Hepatocyte (in vitro differentiated cells): ENCODE measurements around the gene PKNOX2. TPM values are rescaled to one million over a fixed set of nuclear protein-coding genes. Genes with fewer than 3 reads are reported as not detected.

Source experiments
- DNase-seq: peaks from one replicate; pipeline ENCODE4 v3.0.0-alpha.2; 2016; ENCODE audit warnings: low spot score
- H2AFZ ChIP-seq: fragments of 200-600 bp; sonication (generic); 2 replicates; pipeline ENCODE4 v1.6.0; 2016; ENCODE audit warnings: antibody characterized with exemption, mild to moderate bottlenecking
- H3K27ac ChIP-seq: fragments of 200-600 bp; sonication (generic); 2 replicates; pipeline ENCODE4 v1.5.1; 2016; ENCODE audit warnings: mild to moderate bottlenecking
- H3K27me3 ChIP-seq: fragments of 200-600 bp; sonication (generic); 2 replicates; pipeline ENCODE4 v1.6.1; 2016
- H3K36me3 ChIP-seq: fragments of 200-600 bp; sonication (generic); replicated peaks from 2 replicates; pipeline ENCODE4 v1.5.1; 2016; ENCODE audit warnings: low read depth; ENCODE audit not compliant: insufficient read depth
- H3K4me1 ChIP-seq: fragments of 200-600 bp; sonication (generic); 2 replicates; pipeline ENCODE4 v1.5.1; 2016; ENCODE audit warnings: mild to moderate bottlenecking, moderate library complexity; ENCODE audit not compliant: insufficient read depth
- H3K4me2 ChIP-seq: fragments of 200-600 bp; sonication (generic); 2 replicates; pipeline ENCODE4 v1.6.0; 2016
- H3K4me3 ChIP-seq: fragments of 200-600 bp; sonication (generic); 2 replicates; pipeline ENCODE4 v1.5.1; 2016; ENCODE audit warnings: mild to moderate bottlenecking
- H3K79me2 ChIP-seq: fragments of 200-600 bp; sonication (generic); 2 replicates; pipeline ENCODE4 v1.6.0; 2017; ENCODE audit warnings: mild to moderate bottlenecking
- H3K9me2 ChIP-seq: fragments of 200-600 bp; sonication (generic); replicated peaks from 2 replicates; pipeline ENCODE4 v1.6.0; 2017; ENCODE audit warnings: mild to moderate bottlenecking; ENCODE audit not compliant: insufficient read depth
- H3K9me3 ChIP-seq: fragments of 200-600 bp; sonication (generic); 2 replicates; pipeline ENCODE4 v1.5.1; 2016; ENCODE audit warnings: low read depth, mild to moderate bottlenecking
- H4K20me1 ChIP-seq: fragments of 200-600 bp; sonication (generic); 2 replicates; pipeline ENCODE4 v1.6.0; 2016; ENCODE audit warnings: mild to moderate bottlenecking; ENCODE audit not compliant: insufficient read depth, poor library complexity, severe bottlenecking
- CTCF ChIP-seq: fragments of 200-600 bp; sonication (generic); IDR thresholded peaks from 2 replicates; pipeline ENCODE4 v1.5.1; 2016; ENCODE audit warnings: antibody characterized with exemption, mild to moderate bottlenecking; ENCODE audit not compliant: poor library complexity
- EZH2 ChIP-seq: fragments of 200-600 bp; sonication (generic); IDR thresholded peaks from 2 replicates; pipeline ENCODE4 v1.6.1; 2016; ENCODE audit warnings: antibody characterized with exemption, mild to moderate bottlenecking, borderline replicate concordance
- EZH2phosphoT487 ChIP-seq: fragments of 200-600 bp; sonication (generic); IDR thresholded peaks from one replicate; pipeline ENCODE4 v1.6.1; 2018; ENCODE audit warnings: antibody characterized with exemption, mild to moderate bottlenecking, low read depth, moderate library complexity; ENCODE audit not compliant: unreplicated experiment, severe bottlenecking
- WGBS: methylation state at CpG from one replicate; pipeline ENCODE4 v1.1.6; 2016; ENCODE audit warnings: low lambda C conversion rate; ENCODE audit errors: missing lambda C conversion rate; 5-methylcytosine and 5-hydroxymethylcytosine counted together
- polyA plus RNA-seq: library from polyadenylated mRNA; unstranded; fragments of >200 nt; fragmentation: Nextera tagmentation; extraction: Ambion mirVana; gene quantifications from 2 replicates; pipeline ENCODE4 v1.2.1, GENCODE V29; 2016
- total RNA-seq: library from RNA; depleted of rRNA; stranded (reverse); fragments of >200 nt; gene quantifications from 2 replicates; pipeline ENCODE4 v1.2.3, GENCODE V29; 2014

PKNOX2 gene
- total and polyA plus RNA-seq, 2 experiments from 2014 or later = 3.0 to 3.1 TPM

GRCh38 chr11:125346179-125346530 lies 181.6 kb downstream of the PKNOX2 start:
- Histone ChIP-seq H3K27ac (peak overlapping the region; percentile 48), H3K4me2 (no peak overlapping the region), H3K36me3 (no peaks in the 10 kb centered on the region), H3K4me3 (no peak overlapping the region), H3K79me2 (no peaks in the 10 kb centered on the region), H3K27me3 (no peaks in the 10 kb centered on the region), H2AFZ (no peak overlapping the region), H4K20me1 (no peaks in the 10 kb centered on the region), H3K9me3 (no peaks in the 10 kb centered on the region), H3K9me2 (no peaks in the 10 kb centered on the region), H3K4me1 (peaks cover 19% of the 10 kb centered on the region)
- 42% methylated on average over 6 of the region's 6 CpGs for WGBS
- no peak for DNase-seq
- TF ChIP-seq EZH2 = no peak
- TF ChIP-seq CTCF = no peak
- no peak for TF ChIP-seq EZH2phosphoT487

GRCh38 chr11:125346565-125347260 lies 182.2 kb downstream of the PKNOX2 start:
- no peaks in the 10 kb centered on the region for H3K9me2 ChIP-seq
- WGBS = 83% methylated on average over 8 of the region's 9 CpGs
- H3K79me2 ChIP-seq = no peaks in the 10 kb centered on the region
- H2AFZ ChIP-seq = no peak overlapping the region
- no peak for TF ChIP-seq EZH2phosphoT487
- no peak for TF ChIP-seq EZH2
- TF ChIP-seq CTCF = no peak
- H3K4me1 ChIP-seq = peaks cover 19% of the 10 kb centered on the region
- no peaks in the 10 kb centered on the region for H4K20me1 ChIP-seq
- H3K4me3 ChIP-seq = no peak overlapping the region
- no peaks in the 10 kb centered on the region for H3K36me3 ChIP-seq
- no peaks in the 10 kb centered on the region for H3K27me3 ChIP-seq
- H3K9me3 ChIP-seq = no peaks in the 10 kb centered on the region
- no peak overlapping the region for H3K4me2 ChIP-seq
- peak overlapping the region; percentile 48 for H3K27ac ChIP-seq
- no peak for DNase-seq

DNA sequence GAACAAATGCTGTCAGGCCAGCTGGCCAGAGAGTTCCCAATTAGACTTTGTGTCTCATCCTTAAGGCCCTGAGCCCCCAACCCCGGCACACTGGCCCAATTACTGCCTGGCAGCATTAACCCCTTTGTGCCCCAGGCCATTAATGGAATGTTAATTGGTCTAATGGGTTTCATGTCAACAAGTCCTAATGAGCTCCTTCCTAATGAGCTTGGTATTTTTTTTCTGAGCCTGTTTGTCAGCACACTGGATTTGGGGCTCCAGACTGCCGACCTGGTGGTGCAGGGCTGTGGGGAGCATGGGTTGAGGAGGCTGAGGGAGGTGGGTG lies 182.7 kb downstream of the PKNOX2 start:
- 68% methylated on average over 2 of the region's 2 CpGs for WGBS
- Histone ChIP-seq H3K27me3 (no peaks in the 10 kb centered on the region), H3K79me2 (no peaks in the 10 kb centered on the region), H3K9me3 (no peaks in the 10 kb centered on the region), H3K4me3 (no peak overlapping the region), H4K20me1 (no peaks in the 10 kb centered on the region), H2AFZ (no peak overlapping the region), H3K9me2 (no peaks in the 10 kb centered on the region), H3K27ac (no peak overlapping the region), H3K36me3 (no peaks in the 10 kb centered on the region), H3K4me2 (no peak overlapping the region), H3K4me1 (peaks cover 18% of the 10 kb centered on the region)
- no peak for DNase-seq
- TF ChIP-seq CTCF = no peak
- TF ChIP-seq EZH2 = no peak
- TF ChIP-seq EZH2phosphoT487 = no peak

- Histone ChIP-seq H3K9me3 (no peaks in the 10 kb centered on the region), H3K79me2 (no peaks in the 10 kb centered on the region), H4K20me1 (no peaks in the 10 kb centered on the region), H3K27me3 (no peaks in the 10 kb centered on the region), H3K36me3 (no peaks in the 10 kb centered on the region), H3K4me2 (no peak overlapping the region), H3K27ac (no peak overlapping the region), H3K9me2 (no peaks in the 10 kb centered on the region), H3K4me3 (no peak overlapping the region), H3K4me1 (peaks cover 8% of the 10 kb centered on the region), H2AFZ (no peak overlapping the region)
- WGBS = 63% methylated on average over 13 of the region's 13 CpGs
- no peak for DNase-seq
- TF ChIP-seq EZH2 = no peak
- no peak for TF ChIP-seq CTCF
- no peak for TF ChIP-seq EZH2phosphoT487
These were observed 183.6 kb downstream of the PKNOX2 start for GRCh38 chr11:125348141-125348651.
